ENCODE measurements around the gene IZUMO2.

DNA sequence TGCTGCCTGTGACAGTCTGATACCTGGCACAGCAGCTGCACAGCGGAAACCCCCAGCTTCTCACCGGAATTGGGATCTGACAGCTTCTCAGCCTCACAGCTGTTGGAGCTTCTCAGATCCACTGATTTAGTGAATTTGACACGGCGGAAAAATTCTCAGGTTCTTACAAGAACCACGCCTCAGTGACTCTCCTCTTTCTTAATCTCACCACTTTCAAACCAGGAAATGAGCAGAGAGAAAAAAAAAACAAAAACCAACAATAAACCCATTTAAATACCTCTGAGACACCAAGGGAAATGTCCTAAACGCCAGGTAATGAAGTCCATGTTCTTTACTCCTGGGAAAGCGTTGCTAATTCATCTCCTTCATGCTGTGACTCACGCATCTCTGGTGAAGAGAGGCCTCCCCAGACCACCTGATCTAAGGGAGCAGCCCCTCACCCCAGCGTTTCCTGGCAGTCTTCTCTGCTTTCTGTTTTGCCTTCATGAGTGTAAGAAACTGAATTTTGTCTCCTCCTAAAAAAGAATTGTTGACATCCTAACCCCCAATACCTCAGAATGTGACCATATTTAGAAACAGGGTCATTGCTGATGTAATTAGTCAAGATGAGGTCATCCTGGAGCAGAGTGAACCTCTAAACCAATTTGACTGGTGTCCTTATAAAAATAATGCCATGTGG lies 15.9 kb upstream of the IZUMO2 start:
- TF ChIP-seq EZH2 (IDR thresholded peaks at IDR 0.05; ENCODE audit: insufficient read depth, poor library complexity, severe bottlenecking) (no peak), EZH2phosphoT487 (IDR thresholded peaks at IDR 0.05; ENCODE audit: insufficient read depth, low read depth) (no peak)
